HG02870 (cell line): ENCODE measurements around the gene IRAK2.
A peak's percentile ranks its signal among the peaks of the same experiment; 100 is the strongest.

Source experiments
- ATAC-seq: cut with Tn5 transposase; IDR thresholded peaks from one replicate; pipeline ENCODE4 v1.9.1; 2021; ENCODE audit warnings: mild to moderate bottlenecking, moderate library complexity; ENCODE audit not compliant: unreplicated experiment

Gene IRAK2

DNA sequence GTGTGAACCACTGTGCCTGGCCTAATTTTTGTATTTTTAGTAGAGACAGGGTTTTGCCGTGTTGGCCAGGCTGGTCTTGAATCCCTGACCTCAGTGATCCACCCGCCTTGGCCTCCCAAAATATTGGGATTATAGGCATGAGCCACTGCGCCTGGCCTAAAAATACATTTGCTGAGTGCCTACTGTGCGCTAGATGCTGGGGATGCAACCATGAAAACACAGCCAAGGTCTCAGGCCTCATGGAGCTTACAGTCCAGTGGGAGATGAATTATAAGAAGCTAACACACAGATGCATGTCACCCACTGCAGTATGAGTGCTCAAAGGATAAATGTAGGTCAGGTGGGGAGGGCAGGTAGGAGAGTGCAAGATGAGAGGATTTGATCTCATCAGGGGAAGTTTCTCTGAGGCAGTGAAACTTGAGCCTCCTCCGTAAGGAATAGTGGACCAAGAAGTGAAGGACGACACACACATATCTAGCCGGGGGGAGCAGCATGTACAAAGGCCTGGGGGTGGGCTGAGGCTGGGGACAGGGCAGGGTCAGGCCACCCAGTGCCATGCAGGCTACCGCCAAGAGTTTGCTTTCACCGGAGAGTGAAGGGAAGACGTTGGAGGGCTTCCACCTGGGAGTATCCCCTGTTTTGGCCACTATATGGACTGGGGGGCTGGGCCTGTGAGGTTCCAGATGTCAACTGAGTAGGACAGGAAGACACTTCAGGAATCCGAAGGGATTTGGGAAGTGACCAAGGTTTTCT lies 24.3 kb downstream of the IRAK2 start:
- no peak for ATAC-seq

DNA sequence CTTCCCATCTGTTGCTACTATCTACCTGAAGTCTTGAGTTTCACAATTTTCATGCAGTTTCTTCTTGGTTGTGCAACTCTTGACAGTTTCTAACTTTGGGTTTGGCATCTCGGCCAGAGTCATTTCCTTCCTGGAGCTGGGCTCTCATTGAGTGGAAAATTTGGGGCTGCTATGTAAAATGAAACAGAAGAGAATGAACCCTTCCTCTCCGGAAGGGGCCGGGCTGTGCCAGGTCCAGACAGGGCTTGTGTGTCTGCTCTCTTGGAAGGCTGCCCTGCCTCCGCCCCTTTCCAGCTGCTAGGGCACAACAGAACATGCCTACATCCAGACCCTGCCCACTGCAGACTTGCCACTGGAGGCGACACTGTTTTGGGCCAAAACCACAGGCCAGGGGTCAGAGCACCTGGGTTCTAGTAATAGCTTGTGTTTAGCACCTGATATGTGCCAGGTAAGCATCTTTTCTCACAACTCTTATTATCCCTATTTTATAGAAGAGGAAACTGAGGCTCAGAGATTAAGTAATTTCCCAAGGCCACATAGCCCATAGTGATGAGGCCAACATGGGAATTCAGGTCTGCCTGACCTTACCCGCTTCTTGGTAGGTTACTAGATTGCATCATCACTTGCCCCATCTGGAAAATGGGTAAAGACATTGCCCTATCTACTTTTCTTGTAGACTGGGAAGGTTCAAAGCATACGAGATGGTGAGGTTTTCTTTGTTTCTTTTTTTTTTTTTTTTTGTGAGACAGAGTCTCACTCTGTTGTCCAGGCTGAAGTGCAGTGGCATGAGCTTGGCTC lies 25.0 kb downstream of the IRAK2 start:
- no peak for ATAC-seq

DNA sequence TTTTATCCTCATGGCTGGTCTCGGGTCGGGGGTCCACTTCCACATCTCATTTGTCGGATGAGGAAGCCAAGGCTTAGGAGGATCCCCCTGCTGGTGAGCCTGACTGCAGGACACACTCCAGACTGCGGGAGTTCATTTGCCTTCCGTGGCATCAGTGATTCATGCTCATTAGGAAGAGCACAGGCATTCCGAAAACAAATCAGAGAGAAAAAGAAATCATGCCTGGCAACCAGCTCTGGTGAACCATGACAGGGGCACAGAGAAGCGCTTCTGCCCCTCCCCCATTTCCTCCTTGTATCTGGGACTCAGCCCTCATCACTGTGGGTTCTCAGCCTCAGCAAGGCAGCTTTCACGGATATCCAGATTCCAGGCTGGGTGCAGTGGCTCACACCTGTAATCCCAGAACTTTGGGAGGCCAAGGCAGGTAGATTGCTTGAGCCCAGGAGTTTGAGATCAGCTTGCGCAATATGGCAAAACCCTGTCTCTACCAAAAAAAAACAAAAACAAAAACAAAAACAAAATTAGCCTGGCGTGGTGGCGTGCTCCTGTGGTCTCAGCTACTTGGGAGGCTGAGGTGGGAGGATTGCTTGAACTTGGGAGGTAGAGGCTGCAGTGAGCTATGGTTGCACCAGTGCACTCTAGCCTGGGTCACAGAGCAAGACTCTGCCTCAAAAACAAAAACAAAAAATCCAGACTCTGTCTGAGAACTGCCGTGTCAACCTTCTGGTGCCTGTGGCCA lies 28.4 kb downstream of the IRAK2 start:
- ATAC-seq, result no peak

- ATAC-seq, result no peak
Measured at GRCh38 chr3:10193692-10194327, 29.1 kb downstream of the IRAK2 start.

GRCh38 chr3:10194328-10195071 lies 29.8 kb downstream of the IRAK2 start:
- no peak for ATAC-seq

GRCh38 chr3:10195366-10196089 lies 30.8 kb downstream of the IRAK2 start:
- no peak for ATAC-seq

- no peak for ATAC-seq
Measured at GRCh38 chr3:10196389-10197052, 31.8 kb downstream of the IRAK2 start.

DNA sequence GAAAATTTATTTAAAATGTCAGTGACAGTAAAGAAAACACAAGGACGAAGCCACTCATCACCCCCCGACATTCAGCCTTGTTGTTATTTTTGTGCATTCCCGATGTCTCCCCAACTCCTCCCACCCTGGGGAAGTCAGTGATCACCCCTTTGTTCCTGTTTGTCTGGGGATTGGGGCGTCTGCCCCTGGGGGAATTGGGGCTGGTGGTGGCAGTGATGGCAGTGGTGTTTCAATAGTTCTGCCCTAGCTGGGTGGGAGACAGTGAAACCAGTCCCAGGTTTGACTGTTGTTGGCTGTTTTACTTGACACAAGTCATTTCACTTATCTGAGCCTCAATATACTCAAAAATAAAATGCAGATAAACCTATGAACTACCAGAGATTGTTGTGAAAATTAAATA lies 33.5 kb downstream of the IRAK2 start:
- no peak for ATAC-seq

DNA sequence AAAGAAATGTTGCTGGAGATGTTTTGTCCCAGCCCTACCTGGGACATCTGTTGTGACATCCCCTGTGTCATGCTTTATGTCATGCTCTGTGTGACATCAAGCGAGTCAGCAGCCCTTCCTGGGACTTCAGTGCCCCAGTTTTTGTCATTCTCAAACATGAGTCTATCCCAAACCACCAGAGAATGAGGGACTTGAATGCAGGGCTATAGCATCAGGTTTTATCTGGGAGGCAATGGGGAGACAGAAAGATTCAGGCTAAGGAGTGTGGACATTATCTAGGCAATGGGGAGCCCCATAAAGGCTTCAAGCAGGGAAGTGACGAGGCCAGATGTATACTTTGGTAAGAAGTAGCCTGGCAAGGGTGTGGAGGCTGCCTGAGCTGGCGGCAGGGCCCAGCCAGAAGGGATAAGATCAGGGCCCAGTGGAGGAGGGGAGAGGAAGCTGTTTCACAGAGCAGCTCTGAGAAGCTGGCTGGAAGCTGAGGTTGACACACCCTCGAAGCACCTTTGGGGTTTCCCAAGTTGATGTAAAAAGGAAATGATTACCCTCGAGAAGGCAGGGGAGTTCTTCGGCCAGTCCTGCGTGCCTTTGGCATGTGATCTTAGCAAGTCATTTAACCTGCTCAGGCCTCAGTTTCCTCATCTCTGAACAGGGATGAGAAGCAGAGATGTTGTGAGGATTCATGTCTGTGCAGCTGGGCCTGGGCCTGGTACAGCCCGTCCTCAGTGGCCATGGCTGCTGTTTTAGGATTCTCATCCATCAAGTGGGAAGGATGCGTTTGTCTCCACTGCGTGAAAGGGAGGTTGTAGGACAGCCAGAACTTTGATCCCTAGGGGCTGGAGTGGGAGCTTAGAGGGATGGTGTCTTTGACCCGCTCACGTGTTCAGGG lies 34.3 kb downstream of the IRAK2 start:
- peak; percentile 70 for ATAC-seq

GRCh38 chr3:10204921-10205320 lies 40.2 kb downstream of the IRAK2 start:
- ATAC-seq, result no peak

DNA sequence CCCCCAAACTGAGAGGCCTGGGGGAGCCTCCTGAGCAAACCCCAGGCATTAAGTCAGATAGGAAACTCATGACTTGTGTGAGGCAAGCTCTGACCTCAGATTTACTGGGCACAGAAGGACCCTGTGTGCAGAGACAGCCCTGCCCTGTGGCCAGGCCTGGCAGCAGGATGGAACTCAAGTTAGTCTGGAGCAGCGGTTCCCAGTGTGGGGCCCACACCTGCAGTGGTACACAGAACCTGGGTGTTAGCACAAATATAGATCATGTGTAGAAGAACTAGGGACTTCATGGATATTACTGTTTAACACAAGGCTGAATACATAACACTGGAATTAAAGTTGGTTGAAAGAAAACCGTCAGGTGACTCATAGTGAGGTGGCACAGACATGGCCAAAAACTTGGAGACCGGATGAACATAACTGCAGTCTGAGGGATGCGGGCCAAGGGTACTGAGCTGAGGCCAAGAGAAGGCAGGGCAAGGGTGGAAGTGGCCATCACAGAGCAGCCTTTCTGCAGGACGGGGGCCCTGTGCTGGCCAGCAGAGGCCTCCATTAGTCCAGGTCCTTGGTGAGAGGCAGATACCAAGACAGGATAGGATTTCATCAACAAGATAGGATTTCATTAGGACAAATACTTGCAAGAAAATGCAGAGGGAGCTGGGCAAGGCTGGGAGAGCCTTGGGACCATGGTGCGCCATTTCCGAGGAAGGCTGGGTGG lies 40.9 kb downstream of the IRAK2 start:
- ATAC-seq, result no peak

GRCh38 chr3:10206166-10206511 lies 41.4 kb downstream of the IRAK2 start:
- ATAC-seq, result no peak

- ATAC-seq, result no peak
Measured at GRCh38 chr3:10213156-10213792, 48.6 kb downstream of the IRAK2 start.

GRCh38 chr3:10215578-10216368 lies 51.1 kb downstream of the IRAK2 start:
- no peak for ATAC-seq

GRCh38 chr3:10217359-10217758 lies 52.6 kb downstream of the IRAK2 start:
- no peak for ATAC-seq

- no peak for ATAC-seq
Measured at GRCh38 chr3:10219737-10220136, 55.0 kb downstream of the IRAK2 start.
